ENCODE data around the gene DIRAS1.
"Not testable (repeated sequence)": the region's sequence is repeated elsewhere in the genome, so short reads cannot be mapped to it uniquely, and the experiment has no call there.

DIRAS1 gene

DNA sequence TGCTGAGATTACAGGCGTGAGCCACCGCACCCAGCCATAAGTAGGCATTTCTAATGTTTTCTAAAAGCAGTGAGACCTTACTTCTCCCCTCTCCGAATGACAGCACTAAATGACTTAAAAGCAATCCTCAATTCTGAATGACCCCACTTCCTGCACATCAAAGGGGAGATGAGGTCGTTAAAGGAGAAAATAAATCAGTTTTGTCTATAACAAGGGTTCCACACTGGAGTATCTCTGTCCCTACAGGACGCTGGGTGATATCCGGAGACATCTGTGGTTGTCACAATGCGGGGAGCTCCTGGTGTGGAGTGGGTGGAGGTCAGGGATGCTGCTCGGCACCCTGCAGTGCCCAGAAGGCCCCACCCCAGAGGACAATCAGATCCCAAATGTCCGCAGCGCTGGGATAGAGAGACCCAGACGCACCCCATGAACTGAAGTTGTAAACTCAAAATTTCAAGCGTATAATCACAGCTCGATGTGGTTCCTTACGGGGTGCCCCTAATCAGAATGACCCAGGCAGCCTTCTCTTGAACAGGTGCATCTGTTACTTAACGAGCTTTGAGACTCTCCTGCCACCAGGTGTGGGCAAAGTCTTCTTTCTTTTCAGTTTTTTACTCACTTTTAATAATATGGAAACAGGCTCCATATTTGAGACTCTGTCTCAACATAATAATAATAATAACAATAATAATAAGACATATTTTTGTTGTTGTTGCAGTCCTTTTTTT lies 21.6 kb downstream of the DIRAS1 start:
- no peak for DNase-seq
- intact Hi-C loops (cut with DNase I) = loop anchor here (5.0 to 10.0 kb wide), 3 partner anchors 37 to 55 kb away; partner anchors contain the start of gene SLC39A3

DNA sequence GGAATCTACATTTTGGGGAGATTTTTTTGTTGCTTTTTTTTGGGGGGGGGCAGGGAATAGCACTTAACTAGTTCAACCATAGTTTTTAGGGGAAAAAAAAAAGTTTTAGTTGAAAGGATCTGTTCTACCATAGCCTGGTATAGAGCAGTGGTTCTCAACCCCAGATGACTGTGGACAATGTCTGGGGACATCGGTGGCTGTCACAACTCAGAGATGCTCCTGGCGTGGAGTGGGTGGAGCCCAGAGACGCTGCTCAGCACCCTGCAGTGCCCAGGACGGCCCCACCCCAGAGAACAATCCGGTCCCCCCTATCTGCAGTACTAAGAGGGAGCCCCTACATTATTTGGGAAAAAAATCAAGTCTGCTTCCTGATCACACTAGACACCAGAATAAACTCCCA lies 27.0 kb downstream of the DIRAS1 start:
- intact Hi-C loops (cut with DNase I) = no loop called here

DNA sequence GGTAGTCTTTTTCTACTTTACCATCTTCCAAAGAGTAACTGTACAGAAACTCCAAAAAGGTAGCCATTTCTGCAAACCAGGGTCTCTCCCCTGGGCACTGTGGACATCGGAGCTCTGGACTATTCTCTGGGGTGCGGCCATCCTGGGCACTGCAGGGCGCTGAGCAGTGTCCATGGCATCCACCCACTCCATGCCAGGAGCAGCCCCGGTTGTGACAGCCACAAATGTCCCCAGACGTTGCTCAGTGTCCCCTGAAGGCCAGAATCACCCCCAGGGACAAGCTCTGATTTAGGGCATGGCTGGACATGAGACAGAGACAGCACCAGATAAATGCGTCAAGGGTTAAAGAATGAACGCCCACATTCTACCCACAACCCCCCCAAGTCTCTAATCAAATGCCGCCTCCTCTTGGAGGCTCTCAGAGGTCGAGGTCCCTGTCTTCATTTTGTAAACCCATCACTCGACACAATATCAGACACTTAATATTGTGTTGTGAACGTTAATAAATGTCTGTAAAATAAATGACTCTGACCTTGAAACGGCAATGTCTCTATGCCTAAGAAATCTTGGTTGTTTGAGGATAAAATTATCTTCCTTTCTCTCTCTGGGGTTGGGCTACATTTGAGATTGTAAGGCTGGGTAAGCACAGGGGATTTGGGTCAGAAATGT lies 27.5 kb downstream of the DIRAS1 start:
- DNase-seq = no peak
- intact Hi-C loops (cut with DNase I) = no loop called here

More for the DNA sequence above, 27.0 kb downstream of the DIRAS1 start:
- DNase-seq = peak in 4 of 42 donors; percentile 38 to 66 (median 58)

DNA sequence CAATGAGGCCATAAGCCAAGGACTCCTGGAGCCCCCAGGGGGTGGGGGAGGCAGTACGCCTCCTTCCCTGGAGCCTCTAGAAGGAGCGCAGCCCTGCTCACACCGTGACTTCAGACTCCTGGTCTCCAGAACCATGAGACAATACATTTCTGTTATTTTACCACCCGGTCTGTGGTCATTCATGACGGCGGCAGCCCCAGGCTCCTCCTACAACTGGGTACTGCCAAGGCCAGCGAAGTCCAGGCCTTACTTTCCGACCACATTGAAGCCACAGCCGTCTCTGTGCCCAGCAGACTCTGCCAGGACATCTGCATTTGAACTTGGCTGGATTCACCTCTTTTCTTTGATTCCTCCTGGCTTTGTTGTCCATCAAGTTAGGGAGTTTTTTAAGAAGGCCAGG lies 29.2 kb downstream of the DIRAS1 start:
- peak; percentile 62 to 94 (median 87) for DNase-seq

GRCh38 chr19:2690856-2691255 lies 30.3 kb downstream of the DIRAS1 start:
- peak in 20 of 42 donors; percentile 43 to 83 (median 61) for DNase-seq
- intact Hi-C loops (cut with DNase I) = no loop called here

More for the DNA sequence above, 29.2 kb downstream of the DIRAS1 start:
- intact Hi-C loops (cut with DNase I) = no loop called here

DNA sequence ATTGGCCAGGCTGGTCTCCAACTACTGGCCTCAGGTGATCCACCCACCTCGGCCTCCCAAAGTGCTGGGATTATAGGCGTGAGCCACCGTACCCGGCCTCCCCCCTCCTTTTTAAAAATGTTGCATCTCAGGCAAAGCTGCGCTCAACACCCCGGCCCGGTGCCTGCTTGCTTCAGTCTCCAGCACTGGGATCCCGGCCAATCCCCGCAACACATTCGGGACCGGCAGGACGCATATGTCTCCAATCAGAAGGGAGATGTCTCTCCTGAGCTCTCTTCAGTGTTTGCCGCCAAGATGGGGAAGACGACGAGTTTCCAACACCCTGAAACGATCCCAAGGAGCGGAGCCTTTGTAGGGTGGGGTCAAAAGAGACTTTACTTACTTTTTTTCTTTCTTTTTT lies 34.8 kb downstream of the DIRAS1 start:
- intact Hi-C loops (cut with DNase I) = no loop called here
- DNase-seq = peak in 7 of 42 donors; percentile 36 to 73 (median 59)

DNA sequence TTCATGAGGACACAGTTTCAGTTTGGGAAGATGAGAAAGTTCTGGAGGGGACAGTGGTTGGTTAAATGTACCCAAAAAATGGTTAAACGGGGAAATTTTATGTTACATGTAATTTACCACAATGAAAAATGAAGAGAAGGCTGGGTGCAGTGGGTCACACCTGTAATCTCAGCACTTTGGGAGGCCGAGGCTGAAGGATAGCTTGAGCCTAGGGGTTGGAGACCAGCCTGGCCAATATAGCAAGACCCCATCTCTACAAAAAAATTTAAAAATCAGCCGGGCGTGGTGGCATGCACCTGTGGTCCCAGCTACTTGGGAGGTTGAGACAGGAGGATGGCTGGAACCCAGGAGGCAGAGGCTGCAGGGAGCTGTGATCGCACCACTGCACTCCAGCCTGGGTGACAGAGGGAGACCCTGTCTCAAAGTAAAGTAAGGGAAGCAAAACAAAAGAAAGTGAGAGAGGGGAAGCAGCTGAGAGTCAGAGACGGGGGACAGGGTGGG lies 35.9 kb downstream of the DIRAS1 start:
- intact Hi-C loops (cut with DNase I) = no loop called here
- no peak for DNase-seq

DNA sequence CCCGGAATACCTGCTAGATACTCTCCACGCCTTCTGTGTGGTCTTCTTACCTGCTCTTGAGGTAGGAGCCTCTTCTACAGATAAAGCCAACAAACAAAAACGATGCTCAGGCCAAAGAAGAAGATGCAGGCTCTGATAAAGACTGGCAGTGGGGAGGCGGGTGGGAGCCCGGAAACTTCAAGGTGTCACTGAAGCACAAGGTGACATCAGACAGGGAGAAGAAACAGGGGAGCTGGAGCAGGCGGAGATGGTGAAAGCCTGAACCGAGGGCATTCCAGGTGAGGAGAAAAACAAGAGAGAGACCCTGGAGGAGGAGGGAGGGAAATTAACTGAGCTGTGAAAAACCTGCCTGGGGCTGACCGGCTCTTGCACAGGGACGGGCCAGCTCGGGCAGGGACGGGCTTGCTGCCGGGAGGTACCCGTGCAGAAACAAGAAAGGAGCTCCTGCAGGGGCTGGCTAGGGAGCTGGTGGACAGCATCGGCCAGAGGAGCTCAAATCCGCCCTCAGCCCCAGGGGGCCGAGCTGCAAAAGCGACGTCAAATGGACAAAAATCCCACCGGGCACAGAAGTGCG lies 37.7 kb downstream of the DIRAS1 start:
- intact Hi-C loops (cut with DNase I) = no loop called here

GRCh38 chr19:2680808-2681207 lies 40.4 kb downstream of the DIRAS1 start:
- intact Hi-C loops (cut with DNase I) = no loop called here
- DNase-seq = no peak

More for the DNA sequence above, 37.7 kb downstream of the DIRAS1 start:
- peak in 23 of 42 donors; percentile 49 to 86 (median 65) for DNase-seq

DNA sequence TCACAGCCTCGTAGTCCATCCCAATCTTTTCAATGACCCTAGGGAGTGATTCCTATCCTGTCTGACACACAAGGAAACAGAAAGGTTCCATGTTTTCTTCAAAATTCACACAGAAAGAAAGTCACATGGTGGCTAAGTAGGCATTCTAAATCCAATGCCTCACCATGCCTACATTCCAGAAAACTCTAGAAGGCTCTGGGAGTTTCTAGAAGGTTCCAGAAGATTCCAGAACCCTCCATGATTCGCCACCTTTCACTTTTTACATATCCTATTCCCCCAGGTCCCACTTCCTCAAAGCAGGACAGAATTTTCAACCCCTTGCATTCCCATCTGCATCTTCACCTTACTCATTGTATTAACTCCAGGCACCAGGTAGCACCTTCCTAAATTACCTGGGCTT lies 41.7 kb downstream of the DIRAS1 start:
- intact Hi-C loops (cut with DNase I) = no loop called here
- no peak for DNase-seq

- DNase-seq; intact Hi-C loops (cut with DNase I): not testable (repeated sequence)
These were observed 42.2 kb downstream of the DIRAS1 start for GRCh38 chr19:2678948-2679347.

GRCh38 chr19:2678044-2678671 lies 43.0 kb downstream of the DIRAS1 start:
- intact Hi-C loops (cut with DNase I) = no loop called here
- peak in 1 of 42 donors; percentile 26 for DNase-seq

DNA sequence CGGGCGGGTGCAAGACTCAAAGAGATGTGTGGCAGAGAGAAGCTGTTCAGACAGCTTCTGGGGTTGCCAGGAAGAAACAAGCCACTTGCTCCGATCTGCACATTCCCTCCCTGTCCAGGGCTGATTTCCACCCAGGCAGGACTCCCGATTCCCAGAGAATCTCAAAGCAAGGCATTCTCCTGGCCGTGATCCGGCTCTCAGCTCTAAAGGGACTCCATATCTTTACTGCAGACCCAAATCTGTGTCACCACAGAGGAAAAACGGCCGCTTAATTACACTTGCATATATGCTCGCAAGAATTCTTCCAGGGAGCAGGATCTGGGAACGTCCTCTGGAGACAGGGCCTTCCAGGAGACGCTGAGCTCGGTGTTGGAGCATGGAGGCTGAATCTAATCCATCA lies 44.3 kb downstream of the DIRAS1 start:
- peak in 2 of 42 donors; percentile 25 to 48 for DNase-seq
- intact Hi-C loops (cut with DNase I) = no loop called here

DNA sequence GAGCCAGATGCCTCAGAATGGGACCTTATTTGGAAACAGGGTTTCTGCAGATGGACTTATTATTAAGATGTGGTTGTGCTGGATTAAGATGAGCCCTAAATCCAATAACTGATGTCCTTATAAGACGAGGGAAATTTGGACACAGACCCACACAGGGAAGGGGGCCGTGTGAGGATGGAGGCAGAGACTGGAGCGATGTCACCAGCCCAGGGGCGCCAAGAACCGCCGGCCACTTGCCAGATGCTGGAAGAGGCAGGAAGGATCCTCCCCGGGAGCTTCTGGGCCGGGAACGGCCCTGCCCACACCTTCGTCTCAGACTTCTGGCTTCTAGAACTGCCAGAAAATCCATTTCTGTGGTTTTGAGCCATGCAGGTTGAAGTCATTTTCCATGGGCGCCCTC lies 45.3 kb downstream of the DIRAS1 start:
- intact Hi-C loops (cut with DNase I) = no loop called here
- DNase-seq = peak in 5 of 42 donors; percentile 31 to 75 (median 45)

- no peak for DNase-seq
- intact Hi-C loops (cut with DNase I) = no loop called here
These were observed 51.0 kb downstream of the DIRAS1 start for GRCh38 chr19:2670217-2670616.

DNA sequence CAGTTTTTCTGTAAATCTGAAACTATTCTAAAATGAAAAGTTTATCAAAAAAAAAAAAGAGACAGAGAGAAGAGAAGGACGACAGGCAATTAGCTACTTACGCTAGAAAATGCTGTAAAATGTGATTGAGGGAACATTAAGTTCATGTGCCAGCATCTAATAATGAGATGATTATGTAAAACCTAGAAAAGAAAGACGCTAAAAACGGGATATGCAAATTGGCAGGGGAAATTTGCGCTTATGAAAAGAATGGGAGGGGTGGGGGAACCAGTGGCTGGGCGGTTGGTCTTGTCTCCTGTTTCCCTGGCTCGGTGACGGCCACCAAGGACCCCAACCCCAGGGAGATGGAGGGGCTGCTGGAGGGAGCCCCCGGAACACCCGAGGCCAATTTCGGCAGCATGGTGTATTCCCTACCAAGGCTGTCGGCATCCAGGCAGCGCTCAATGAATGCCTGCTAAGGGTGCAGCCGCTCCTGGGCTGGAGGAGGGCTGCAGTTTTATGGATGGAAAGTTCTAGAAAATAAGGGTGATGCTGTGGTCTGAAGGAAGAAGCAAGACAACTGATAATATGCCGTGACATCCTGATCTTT lies 52.9 kb downstream of the DIRAS1 start:
- intact Hi-C loops (cut with DNase I) = no loop called here
- peak in 16 of 42 donors; percentile 36 to 65 (median 46) for DNase-seq

DNA sequence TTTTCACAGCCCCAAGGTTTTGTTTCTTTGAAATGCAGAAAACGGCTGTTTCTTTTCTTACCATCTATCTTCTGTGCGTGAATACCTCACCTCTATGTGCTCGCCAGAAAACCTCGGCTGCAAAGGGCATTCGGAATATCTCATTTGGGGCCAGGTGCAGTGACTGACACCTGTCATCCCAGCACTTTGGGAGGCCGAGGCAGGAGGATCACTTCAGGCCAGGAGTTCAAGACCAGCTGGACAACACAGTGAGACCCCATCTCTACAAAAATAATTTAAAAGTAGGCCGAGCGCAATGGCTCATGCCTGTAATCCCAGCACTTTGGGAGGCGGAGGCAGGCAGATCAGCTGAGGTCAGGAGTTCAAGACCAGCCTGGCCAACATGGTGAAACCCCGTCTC lies 53.8 kb downstream of the DIRAS1 start:
- DNase-seq; intact Hi-C loops (cut with DNase I): not testable (repeated sequence)

DNA sequence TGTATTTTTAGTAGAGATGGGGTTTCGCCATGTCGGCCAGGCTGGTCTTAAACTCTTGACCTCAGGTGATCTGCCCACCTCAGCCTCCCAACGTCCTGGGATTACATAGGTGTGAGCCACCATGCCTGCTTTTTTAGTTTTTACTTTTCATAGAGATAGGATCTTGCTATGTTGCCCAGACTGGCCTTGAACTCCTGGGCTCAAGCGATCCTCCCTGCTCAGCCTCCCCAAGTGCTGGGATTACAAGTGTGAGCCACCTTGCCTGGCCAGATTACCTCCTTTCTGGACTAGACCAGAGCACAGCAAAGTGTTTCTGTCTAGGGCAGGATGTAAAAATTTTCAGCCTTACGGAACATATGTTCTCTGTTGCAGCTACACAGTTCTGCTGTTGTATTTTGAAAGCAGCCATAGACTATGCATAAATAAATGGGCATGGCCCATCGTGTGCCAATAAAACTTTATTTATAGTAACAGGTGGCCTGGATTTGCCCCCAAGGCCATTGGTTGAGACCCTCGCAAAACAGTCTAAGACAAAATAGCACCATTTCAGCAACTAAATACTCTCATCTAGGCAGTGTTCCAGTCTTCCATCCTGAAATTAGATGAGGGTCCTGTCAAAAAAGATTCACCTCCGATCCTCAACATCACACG lies 54.7 kb downstream of the DIRAS1 start:
- intact Hi-C loops (cut with DNase I) = no loop called here
- no peak for DNase-seq

DNA sequence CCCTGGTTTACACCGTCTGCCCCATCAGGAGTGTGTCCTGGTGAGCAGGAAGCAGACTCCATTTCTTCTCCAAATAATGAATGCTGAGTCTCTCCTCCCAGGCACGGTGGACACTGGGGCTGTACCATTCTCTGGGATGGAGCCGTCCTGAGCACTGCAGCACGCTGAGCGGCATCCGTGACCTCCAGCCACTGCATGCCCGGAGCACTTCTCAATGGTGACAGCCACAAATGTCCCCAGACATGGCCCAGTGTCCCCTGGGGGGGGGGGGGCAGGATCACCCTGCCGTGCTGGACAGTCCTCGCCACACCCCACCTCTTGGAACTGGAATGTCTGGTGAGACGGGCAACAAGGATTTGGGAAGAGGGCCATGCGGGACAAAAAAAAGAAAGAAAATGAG lies 56.1 kb downstream of the DIRAS1 start:
- peak in 9 of 42 donors; percentile 33 to 71 (median 41) for DNase-seq
- intact Hi-C loops (cut with DNase I) = no loop called here
